MG63 (cell line): ENCODE results near the gene SPOP. TPM values are rescaled to one million over a fixed set of nuclear protein-coding genes. Genes with fewer than 3 reads are reported as not detected.

Experiments used
- DNase-seq: peaks from one replicate; pipeline ENCODE4 v3.0.0-alpha.2; 2020
- H3K27me3 ChIP-seq: fragments of 250-450 bp; sonication (Bioruptor Pico); 2 replicates; pipeline ENCODE4 v1.5.1; 2020; ENCODE audit warnings: mild to moderate bottlenecking, moderate library complexity
- H3K36me3 ChIP-seq: fragments of 250-450 bp; sonication (Bioruptor Pico); 2 replicates; pipeline ENCODE4 v1.5.1; 2020; ENCODE audit warnings: mild to moderate bottlenecking, moderate library complexity
- H3K4me3 ChIP-seq: fragments of 250-450 bp; sonication (Bioruptor Pico); 2 replicates; pipeline ENCODE4 v1.5.1; 2020; ENCODE audit warnings: mild to moderate bottlenecking, moderate library complexity
- H3K9me3 ChIP-seq: fragments of 250-450 bp; sonication (Bioruptor Pico); 2 replicates; pipeline ENCODE4 v1.5.1; 2020; ENCODE audit warnings: mild to moderate bottlenecking, moderate library complexity
- total RNA-seq: library from RNA; depleted of rRNA; stranded (reverse); fragments of >200 nt; shearing (Covaris generic); gene quantifications from 2 replicates; pipeline ENCODE4 v1.2.3, GENCODE V29; 2014; ENCODE audit warnings: low replicate concordance

Gene SPOP
- total RNA-seq, 1 experiment from 2014 or later = 126 TPM

- Histone ChIP-seq H3K36me3 (peaks cover 6% of the 10 kb centered on the region; the same call in 1 of the 2 replicates), H3K27me3 (no peaks in the 10 kb centered on the region), H3K9me3 (no peaks in the 10 kb centered on the region), H3K4me3 (no peak overlapping the region)
- peak; percentile 60 for DNase-seq
Observed at GRCh38 chr17:49588726-49589576, 88.9 kb downstream of the SPOP start.

- Histone ChIP-seq H3K36me3 (peaks cover 6% of the 10 kb centered on the region; the same call in 1 of the 2 replicates), H3K4me3 (no peak overlapping the region), H3K27me3 (no peaks in the 10 kb centered on the region), H3K9me3 (no peaks in the 10 kb centered on the region)
- peak; percentile 51 for DNase-seq
Observed at GRCh38 chr17:49588312-49588711, 89.6 kb downstream of the SPOP start.

GRCh38 chr17:49587366-49588073 lies 90.4 kb downstream of the SPOP start:
- Histone ChIP-seq H3K9me3 (no peaks in the 10 kb centered on the region), H3K27me3 (no peaks in the 10 kb centered on the region), H3K36me3 (peaks cover 1% of the 10 kb centered on the region; the same call in 1 of the 2 replicates), H3K4me3 (no peak overlapping the region)
- no peak for DNase-seq

GRCh38 chr17:49585422-49586027 lies 92.4 kb downstream of the SPOP start:
- no peaks in the 10 kb centered on the region for H3K27me3 ChIP-seq
- H3K4me3 ChIP-seq = no peak overlapping the region
- no peaks in the 10 kb centered on the region for H3K36me3 ChIP-seq
- H3K9me3 ChIP-seq = no peaks in the 10 kb centered on the region
- no peak for DNase-seq

- no peak for DNase-seq
- no peak overlapping the region for H3K4me3 ChIP-seq
- H3K36me3 ChIP-seq = no peaks in the 10 kb centered on the region
- H3K9me3 ChIP-seq = no peaks in the 10 kb centered on the region
- H3K27me3 ChIP-seq = no peaks in the 10 kb centered on the region
Observed at GRCh38 chr17:49583889-49584288, 94.0 kb downstream of the SPOP start.

- no peak overlapping the region for H3K4me3 ChIP-seq
- H3K27me3 ChIP-seq = no peaks in the 10 kb centered on the region
- H3K36me3 ChIP-seq = no peaks in the 10 kb centered on the region
- H3K9me3 ChIP-seq = no peaks in the 10 kb centered on the region
- no peak for DNase-seq
Observed at GRCh38 chr17:49583226-49583625, 94.7 kb downstream of the SPOP start.

GRCh38 chr17:49582789-49583188 lies 95.1 kb downstream of the SPOP start:
- Histone ChIP-seq H3K9me3 (no peaks in the 10 kb centered on the region), H3K4me3 (no peak overlapping the region), H3K27me3 (no peaks in the 10 kb centered on the region; the same call in 1 of the 2 replicates), H3K36me3 (no peaks in the 10 kb centered on the region)
- no peak for DNase-seq

- H3K4me3 ChIP-seq = no peak overlapping the region
- peaks cover 3% of the 10 kb centered on the region; the same call in 1 of the 2 replicates for H3K27me3 ChIP-seq
- no peak for DNase-seq
- H3K36me3 ChIP-seq = no peaks in the 10 kb centered on the region
- H3K9me3 ChIP-seq = no peaks in the 10 kb centered on the region
Observed at GRCh38 chr17:49582055-49582722, 95.7 kb downstream of the SPOP start.

GRCh38 chr17:49581648-49581998 lies 96.3 kb downstream of the SPOP start:
- DNase-seq = no peak
- no peaks in the 10 kb centered on the region for H3K36me3 ChIP-seq
- peaks cover 8% of the 10 kb centered on the region; the same call in 1 of the 2 replicates for H3K27me3 ChIP-seq
- no peak overlapping the region for H3K4me3 ChIP-seq
- no peaks in the 10 kb centered on the region for H3K9me3 ChIP-seq

- Histone ChIP-seq H3K9me3 (no peaks in the 10 kb centered on the region), H3K4me3 (no peak overlapping the region), H3K36me3 (no peaks in the 10 kb centered on the region), H3K27me3 (peaks cover 13% of the 10 kb centered on the region)
- DNase-seq = no peak
Observed at GRCh38 chr17:49580981-49581647, 96.8 kb downstream of the SPOP start.

- DNase-seq = no peak
- Histone ChIP-seq H3K36me3 (no peaks in the 10 kb centered on the region), H3K4me3 (no peak overlapping the region), H3K9me3 (no peaks in the 10 kb centered on the region), H3K27me3 (peaks cover 15% of the 10 kb centered on the region)
Observed at GRCh38 chr17:49580055-49580721, 97.7 kb downstream of the SPOP start.

- H3K4me3 ChIP-seq = no peak overlapping the region
- DNase-seq = no peak
- peaks cover 15% of the 10 kb centered on the region for H3K27me3 ChIP-seq
- H3K36me3 ChIP-seq = no peaks in the 10 kb centered on the region
- no peaks in the 10 kb centered on the region for H3K9me3 ChIP-seq
Observed at GRCh38 chr17:49579522-49579921, 98.4 kb downstream of the SPOP start.

GRCh38 chr17:49578952-49579500 lies 98.9 kb downstream of the SPOP start:
- no peaks in the 10 kb centered on the region for H3K36me3 ChIP-seq
- no peak for DNase-seq
- H3K27me3 ChIP-seq = peaks cover 15% of the 10 kb centered on the region
- no peak overlapping the region for H3K4me3 ChIP-seq
- H3K9me3 ChIP-seq = no peaks in the 10 kb centered on the region

GRCh38 chr17:49578414-49578813 lies 99.5 kb downstream of the SPOP start:
- Histone ChIP-seq H3K27me3 (peaks cover 15% of the 10 kb centered on the region), H3K9me3 (no peaks in the 10 kb centered on the region), H3K4me3 (no peak overlapping the region), H3K36me3 (no peaks in the 10 kb centered on the region)
- no peak for DNase-seq

GRCh38 chr17:49577963-49578362 lies 99.9 kb downstream of the SPOP start:
- Histone ChIP-seq H3K27me3 (peaks cover 16% of the 10 kb centered on the region), H3K4me3 (no peak overlapping the region), H3K9me3 (no peaks in the 10 kb centered on the region), H3K36me3 (no peaks in the 10 kb centered on the region)
- no peak for DNase-seq

- H3K36me3 ChIP-seq = no peaks in the 10 kb centered on the region
- H3K27me3 ChIP-seq = peaks cover 19% of the 10 kb centered on the region
- no peak overlapping the region for H3K4me3 ChIP-seq
- H3K9me3 ChIP-seq = no peaks in the 10 kb centered on the region
- no peak for DNase-seq
Observed at GRCh38 chr17:49577650-49577934, 100.3 kb downstream of the SPOP start.
